ENCODE results near the gene LRRFIP1.

LRRFIP1 gene

DNA sequence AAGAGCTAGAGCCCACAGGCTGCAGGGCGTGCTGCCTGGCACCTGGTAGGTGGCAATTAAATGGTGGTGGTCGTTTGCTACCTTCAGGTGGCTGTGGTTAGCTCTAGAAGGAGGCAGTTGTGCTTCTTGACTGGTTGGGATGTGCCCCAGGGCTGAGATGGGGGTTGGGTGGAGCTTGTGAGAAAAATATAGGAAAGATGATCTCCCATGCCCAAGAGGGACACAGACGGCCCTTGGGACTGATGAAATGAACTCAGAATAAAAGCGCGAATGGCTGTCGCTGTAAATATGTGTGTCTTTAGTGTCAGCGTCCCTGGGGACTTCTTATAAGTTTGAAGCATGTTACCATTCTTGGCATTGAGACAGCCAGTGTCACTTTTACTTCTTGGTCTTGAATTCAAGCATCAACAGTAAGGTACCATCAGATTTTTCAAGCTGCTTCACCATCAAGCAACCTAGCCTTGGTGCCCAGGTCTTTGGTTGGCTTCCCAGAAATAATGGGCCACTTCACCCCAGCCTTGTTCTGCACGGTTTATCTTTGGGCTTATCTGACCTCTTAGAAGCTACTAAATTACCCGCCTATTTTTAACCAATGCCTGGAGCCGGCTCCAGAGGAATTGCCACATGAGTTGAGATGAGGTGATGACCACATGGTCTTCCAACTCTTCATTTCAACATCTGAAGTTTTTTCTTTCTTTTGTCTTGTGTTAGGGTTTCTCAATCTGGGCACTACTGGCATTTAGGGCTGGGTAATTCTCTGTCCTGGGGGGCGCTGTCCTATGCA lies 11.9 kb downstream of the LRRFIP1 start:
- DNase-seq (ENCODE audit: low spot score) = no peak

GRCh38 chr2:237639836-237640220 lies 12.4 kb downstream of the LRRFIP1 start:
- no peak for DNase-seq (ENCODE audit: low spot score)

- DNase-seq (ENCODE audit: low spot score) = no peak
These were observed 13.2 kb downstream of the LRRFIP1 start for GRCh38 chr2:237640493-237640998.

DNA sequence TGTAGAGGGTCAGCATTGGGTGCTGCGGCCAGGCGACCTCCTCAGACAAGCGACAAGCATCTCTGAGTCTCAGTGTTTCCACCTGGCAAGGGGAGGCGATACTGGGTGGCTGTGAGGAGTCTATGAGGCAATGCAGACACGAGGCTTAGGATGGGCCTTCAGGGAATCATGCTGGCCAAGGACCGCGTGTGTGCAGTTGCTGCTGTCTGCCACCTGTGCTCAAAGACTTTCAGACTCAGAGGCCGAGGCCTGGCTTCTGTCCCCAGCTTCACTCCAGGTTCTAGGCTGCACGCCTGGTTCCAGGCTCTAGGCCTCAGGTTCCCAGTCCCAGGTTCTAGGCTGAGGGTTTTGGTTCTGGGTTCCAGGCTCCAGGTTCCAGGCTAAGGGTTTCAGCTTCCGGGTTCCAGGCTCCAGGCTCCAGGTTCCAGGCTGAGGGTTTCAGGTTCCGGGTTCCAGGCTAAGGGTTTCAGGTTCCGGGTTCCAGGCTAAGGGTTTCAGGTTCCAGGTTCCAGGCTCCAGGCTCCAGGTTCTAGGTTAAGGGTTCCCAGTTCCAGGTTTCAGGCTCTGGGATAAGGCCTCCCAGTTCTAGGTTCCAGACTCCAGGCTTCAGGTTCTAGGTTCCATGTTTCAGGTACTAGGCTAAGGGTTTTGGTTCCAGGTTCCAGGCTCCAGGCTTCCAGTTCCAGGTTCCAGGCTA lies 14.8 kb downstream of the LRRFIP1 start:
- no peak for DNase-seq (ENCODE audit: low spot score)

DNA sequence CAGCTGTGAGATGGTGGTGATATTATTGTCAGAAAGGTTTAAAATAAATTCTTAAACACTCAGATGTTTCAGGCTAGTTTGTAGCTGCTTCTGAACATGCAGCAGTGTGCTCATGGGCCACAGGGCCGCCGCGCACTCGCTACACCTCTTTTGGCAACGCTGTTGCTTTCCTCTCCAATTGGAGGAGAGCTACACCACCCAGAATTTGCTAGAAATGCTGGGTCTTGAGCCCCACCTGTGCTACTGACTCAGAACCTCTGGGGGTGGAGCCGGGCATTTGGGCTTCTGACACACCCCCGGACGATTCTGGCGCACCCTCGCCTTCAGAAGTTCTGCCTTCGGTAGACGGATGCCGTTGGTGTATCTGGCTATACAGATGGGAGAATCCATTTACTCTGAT lies 15.7 kb downstream of the LRRFIP1 start:
- DNase-seq (ENCODE audit: low spot score) = no peak

- DNase-seq (ENCODE audit: low spot score) = no peak
These were observed 16.4 kb downstream of the LRRFIP1 start for GRCh38 chr2:237643582-237644380.

GRCh38 chr2:237644381-237644703 lies 17.0 kb downstream of the LRRFIP1 start:
- no peak for DNase-seq (ENCODE audit: low spot score)

GRCh38 chr2:237645261-237645660 lies 17.9 kb downstream of the LRRFIP1 start:
- DNase-seq (ENCODE audit: low spot score) = no peak

DNA sequence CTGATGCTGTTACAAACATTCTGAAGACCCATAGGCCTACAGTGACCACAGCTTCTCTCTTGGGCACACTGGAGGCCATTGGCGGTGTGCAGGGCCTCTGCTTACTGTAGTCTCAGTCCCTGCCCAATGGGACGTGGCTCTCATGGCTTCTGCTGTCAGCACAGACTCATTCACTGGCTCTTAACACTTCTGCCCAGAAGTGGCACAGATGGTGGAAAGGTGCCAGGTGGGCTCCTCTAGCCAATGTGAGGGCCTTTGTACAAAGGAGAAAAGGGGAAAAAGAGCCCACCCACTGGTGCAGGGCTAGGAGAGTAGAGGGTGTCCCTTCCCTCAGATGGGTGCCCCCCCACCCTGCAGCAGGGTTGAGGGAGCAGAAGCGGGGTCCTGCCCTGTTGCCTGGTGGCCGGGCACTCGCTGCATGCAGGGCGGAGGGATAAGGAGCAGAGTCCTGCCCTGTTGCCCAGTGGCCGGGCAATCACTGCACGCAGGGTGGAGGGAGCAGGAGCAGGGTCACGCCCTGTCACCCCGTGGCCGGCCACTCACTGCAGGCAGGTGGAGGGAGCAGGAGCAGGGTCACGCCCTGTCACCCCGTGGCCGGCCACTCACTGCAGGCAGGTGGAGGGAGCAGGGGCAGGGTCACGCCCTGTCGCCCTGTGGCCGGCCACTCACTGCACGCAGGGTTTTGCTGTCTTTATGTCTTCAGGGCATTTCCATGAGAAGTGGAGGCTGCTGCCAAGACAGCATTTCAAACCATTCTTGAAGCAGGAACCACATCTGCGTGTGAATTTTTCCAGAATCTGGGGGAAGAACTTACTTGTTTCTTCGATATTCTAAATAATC lies 20.0 kb downstream of the LRRFIP1 start:
- DNase-seq (ENCODE audit: low spot score) = no peak

DNA sequence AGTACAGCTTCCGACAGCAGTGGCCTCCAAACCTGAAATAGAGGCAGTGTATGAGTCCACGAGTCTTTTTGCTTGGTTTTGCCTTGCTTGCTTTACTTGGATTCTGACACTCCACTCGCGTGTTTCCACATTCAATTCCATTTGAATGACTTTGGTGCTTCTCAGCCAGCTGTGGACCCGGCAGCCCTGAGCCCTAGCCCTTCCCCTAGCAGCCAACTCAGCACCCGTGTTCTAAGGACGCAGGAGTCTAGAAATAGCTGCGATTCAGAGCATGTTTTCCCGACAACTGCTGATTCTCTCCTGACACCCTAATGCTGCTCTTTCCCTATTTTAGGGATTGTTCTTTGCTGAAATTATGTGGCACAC lies 20.6 kb downstream of the LRRFIP1 start:
- DNase-seq (ENCODE audit: low spot score) = no peak

DNA sequence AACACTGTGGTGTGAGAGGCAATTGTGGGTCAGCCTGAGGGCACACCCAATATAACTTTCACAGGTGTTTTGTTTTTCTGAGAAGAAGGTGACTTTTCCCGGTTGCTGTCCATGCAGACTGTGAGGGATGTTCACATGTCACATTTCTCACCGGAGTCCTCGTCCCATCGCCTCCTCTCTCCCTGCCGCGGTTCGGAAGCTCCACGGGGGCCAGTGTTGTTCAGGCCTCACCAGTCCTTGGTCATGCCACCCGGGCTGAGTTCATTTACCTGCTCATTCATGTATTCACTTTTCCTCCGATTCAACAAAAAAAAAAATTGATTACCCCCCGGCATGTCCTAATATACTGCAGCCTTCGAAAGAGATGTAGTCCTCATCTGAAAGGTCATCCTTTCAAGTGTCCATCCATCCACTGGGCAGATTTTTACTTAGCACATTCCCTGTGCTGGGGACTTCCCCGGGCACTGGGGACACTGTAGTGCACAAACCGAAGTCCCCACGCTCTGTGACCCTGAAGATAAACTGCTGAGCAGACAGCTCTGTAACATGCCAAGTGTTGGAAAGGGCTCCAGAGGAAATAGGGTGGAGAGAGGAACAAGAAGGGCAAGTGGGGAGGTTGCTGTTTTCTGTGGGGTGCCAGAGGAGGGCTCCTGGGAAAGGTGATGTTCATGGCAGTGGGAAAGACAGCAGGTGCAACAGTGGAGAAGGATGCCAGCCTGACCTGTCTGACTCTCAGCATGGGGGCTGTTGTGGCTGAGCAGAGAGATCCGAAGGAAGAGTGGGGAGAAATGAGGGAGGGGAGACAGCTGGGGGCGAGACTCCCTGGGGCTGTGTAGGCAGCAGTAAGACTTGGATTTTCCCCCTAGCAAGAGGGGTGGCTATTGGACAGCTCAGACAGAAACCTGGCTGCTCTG lies 22.4 kb downstream of the LRRFIP1 start:
- no peak for DNase-seq (ENCODE audit: low spot score)

DNA sequence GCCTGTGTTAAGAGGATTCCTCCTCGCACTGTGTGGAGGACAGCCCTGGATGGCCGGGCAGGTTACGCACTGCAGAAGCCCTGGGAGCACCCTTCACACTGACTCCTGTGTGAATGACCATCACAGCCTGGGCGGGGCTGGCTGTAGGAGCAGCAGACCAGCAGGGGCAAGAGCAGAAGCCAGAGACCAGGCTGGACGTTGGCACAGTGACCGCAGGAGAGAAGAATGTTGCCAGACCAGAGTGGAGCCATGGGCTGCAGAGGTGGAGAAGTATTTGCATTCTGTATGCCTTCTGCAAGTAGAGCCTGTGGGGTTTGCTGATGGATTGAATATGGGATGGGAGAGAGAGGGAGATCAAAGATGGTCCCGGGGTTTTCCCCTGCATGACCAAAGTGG lies 23.1 kb downstream of the LRRFIP1 start:
- DNase-seq (ENCODE audit: low spot score) = no peak

DNA sequence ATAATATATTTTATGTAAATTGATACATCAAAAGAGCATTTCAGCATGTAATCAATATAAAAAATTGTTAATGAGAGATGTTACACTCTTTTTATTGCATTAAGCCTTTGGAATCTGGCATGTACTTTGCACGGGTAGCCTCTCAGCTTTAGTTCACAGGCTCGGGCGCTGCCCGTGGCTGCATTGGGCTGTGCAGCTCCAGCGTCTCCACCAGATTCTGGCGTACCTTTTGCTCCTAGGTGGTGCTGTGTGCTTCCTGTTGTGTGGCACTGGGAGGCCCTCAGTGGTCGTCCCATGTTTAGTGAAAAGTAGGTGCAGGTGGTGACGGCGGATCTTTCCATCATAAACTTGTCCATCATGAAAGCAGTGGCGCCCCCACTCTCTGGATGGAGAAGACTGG lies 24.4 kb downstream of the LRRFIP1 start:
- DNase-seq (ENCODE audit: low spot score) = no peak

- no peak for DNase-seq (ENCODE audit: low spot score)
These were observed 24.8 kb downstream of the LRRFIP1 start for GRCh38 chr2:237652181-237652580.

DNA sequence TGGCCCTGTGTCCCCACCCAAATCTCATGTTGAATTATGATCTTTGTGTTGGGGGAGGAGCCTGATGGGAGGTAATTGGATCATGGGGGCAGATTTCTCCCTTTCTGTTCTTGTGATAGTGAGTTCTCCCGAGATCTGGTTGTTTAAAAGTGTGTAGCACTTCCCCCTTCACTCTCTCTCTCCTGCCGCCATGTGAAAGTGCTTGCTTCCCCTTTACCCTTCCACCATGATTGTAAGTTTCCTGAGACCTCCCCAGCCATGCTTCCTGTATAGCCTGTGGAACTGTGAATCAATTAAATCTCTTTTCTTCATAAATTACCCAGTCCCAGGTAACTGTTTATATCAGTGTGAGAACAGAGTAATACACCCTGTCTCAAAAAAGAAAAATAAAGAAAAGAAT lies 25.5 kb downstream of the LRRFIP1 start:
- DNase-seq (ENCODE audit: low spot score) = no peak

DNA sequence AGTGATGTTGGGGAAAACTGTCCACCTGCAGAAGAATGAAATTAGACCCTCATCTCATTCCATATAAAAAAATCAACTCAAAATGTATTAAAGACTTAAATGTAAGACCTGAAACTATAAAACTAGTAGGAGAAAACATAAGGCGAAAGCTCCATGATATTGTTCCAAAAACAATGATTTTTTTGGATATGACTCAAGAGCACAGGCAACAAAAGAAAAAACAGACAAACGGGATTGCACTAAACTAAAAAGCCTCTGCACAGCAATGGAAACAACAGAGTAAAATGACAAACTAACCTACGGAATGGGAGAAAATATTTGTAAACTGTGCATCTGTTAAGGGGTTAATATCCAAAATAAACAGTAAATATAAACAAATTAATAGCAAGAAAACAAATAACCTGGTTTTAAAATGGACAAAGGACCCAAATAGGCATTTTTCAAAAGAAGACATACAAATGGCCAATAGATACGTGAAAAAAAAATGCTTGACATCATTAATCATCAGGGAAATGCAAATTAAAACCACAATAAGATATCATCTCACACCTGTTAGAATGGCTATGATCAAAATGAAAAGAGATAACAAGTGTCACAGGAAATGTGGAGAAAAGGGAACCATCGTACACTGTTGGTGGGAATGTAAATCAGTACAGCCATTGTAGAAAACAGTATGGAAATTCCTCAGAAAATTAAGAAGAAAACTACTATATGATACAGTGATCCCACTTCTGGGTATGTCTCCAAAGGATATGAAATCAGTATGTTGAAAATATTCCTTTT lies 26.6 kb downstream of the LRRFIP1 start:
- no peak for DNase-seq (ENCODE audit: low spot score)

DNA sequence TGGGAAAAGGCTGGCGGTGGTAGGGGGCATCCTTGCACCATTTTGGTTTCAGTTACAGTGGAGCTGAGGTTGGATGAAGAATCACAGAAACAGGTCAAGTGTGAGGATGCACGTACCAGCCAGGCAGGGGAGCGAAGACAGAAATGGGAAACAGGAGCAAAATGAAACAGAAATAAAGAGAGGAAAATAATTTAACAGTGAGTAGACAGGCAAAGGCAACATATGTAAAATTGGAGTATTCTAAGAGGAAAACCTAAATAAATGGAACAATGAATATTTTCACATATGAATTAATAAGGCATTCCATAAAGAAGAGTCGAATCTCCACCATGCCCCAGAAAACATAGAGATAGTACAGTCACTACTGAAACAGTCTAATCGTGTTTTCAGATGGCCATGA lies 29.7 kb downstream of the LRRFIP1 start:
- no peak for DNase-seq (ENCODE audit: low spot score)

DNA sequence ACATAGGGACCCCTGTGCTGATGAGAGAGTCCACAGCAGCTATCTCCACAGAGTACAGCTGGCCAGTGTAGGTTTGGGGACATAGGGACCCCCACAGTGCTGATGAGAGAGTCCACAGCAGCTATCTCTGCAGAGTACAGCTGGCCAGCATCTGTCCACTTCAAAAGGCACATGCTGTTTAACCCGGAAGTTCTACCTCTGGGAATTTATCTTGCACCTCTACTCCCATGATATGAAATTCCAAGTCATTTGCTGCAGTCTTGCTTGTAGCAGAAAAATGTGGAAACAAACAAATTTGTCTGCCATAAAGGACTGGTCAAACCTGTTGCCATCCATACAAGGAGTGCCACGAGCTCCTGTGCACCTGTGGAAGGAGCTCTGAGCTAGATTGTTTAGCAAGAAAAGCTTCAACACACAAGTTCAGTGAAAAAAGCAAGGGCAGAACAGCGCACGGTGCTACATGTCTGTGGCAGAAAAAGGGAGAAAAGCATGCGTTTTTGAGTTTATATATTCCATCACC lies 33.1 kb downstream of the LRRFIP1 start:
- no peak for DNase-seq (ENCODE audit: low spot score)

DNA sequence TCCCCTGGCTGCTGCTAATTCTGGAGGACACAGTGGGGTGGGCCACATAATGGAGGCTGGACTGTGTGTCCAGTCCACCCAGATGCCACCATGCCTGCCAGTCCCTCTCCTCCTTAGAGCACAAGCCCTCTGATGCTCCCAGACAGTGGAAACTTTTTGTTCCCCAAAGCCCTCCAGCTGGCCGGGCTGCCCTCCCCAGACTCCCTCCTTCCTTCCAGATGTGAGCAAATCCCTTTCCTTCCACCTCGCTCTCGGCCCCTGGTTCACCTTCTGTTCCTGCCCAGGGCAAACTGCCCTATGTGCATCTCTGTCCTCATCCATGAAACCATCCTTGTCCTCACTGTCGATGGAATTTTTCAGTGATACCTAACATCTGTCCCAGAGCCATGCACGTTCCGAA lies 33.9 kb downstream of the LRRFIP1 start:
- no peak for DNase-seq (ENCODE audit: low spot score)

All from SK-N-DZ (cell line).